ENCODE measurements around the gene ARHGAP40. TPM values are rescaled to one million over a fixed set of nuclear protein-coding genes. Genes with fewer than 3 reads are reported as not detected.

ARHGAP40 gene
- total and polyA plus RNA-seq, 2 of the 13 experiments (the other 11 are each of a cell fraction or from before 2014, with no cell fraction given): 0.75 to 2.1 TPM

- peak; percentile 84 for TF ChIP-seq TFE3 (CRISPR knock-in tag; IDR thresholded peaks at IDR 0.05)
- TF ChIP-seq ZNF18 (CRISPR knock-in tag; IDR thresholded peaks at IDR 0.05; ENCODE audit: insufficient replicate concordance): peak; percentile 68
- peak; percentile 100 for TF ChIP-seq NR2F6 (IDR thresholded peaks at IDR 0.05)
- peak; percentile 100 for TF ChIP-seq NR2F6 (CRISPR knock-in tag; IDR thresholded peaks at IDR 0.05)
- TF ChIP-seq ZNF121 (CRISPR knock-in tag; IDR thresholded peaks at IDR 0.05): peak; percentile 63
- no peak for TF ChIP-seq ZNF230 (CRISPR knock-in tag; IDR thresholded peaks at IDR 0.05)
- TF ChIP-seq CEBPG (CRISPR knock-in tag; IDR thresholded peaks at IDR 0.05): peak; percentile 89
- no peak for TF ChIP-seq KLF12 (CRISPR knock-in tag; IDR thresholded peaks at IDR 0.05; ENCODE audit: borderline replicate concordance)
- no peak for TF ChIP-seq GABPA (IDR thresholded peaks at IDR 0.05; ENCODE audit: low read depth, low read length)
- peak; percentile 61 for TF ChIP-seq GABPA (CRISPR knock-in tag; IDR thresholded peaks at IDR 0.05; ENCODE audit: low read depth)
- 0 out of 2 replicates have a peak, but pooled peaks have one; percentile 23 for TF ChIP-seq ZFX (CRISPR knock-in tag; IDR thresholded peaks at IDR 0.05; ENCODE audit: low read depth)
- peak; percentile 82; the same call in 1 of the 2 replicates for TF ChIP-seq ZNF12 (CRISPR knock-in tag; IDR thresholded peaks at IDR 0.05)
- TF ChIP-seq, protein P1, sequence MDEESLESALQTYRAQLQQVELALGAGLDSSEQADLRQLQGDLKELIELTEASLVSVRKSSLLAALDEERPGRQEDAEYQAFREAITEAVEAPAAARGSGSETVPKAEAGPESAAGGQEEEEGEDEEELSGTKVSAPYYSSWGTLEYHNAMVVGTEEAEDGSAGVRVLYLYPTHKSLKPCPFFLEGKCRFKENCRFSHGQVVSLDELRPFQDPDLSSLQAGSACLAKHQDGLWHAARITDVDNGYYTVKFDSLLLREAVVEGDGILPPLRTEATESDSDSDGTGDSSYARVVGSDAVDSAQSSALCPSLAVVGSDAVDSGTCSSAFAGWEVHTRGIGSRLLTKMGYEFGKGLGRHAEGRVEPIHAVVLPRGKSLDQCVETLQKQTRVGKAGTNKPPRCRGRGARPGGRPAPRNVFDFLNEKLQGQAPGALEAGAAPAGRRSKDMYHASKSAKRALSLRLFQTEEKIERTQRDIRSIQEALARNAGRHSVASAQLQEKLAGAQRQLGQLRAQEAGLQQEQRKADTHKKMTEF (CRISPR knock-in tag; IDR thresholded peaks at IDR 0.05): peak; percentile 97
- TF ChIP-seq ZNF234 (CRISPR knock-in tag; conservative IDR thresholded peaks at IDR 0.05): no peak
- peak; percentile 92 for TF ChIP-seq MEF2D (CRISPR knock-in tag; IDR thresholded peaks at IDR 0.05)
- TF ChIP-seq ZSCAN29 (CRISPR knock-in tag; conservative IDR thresholded peaks at IDR 0.05): peak; percentile 92
- peak; percentile 86; the same call in 1 of the 2 replicates for TF ChIP-seq KDM3A (CRISPR knock-in tag; IDR thresholded peaks at IDR 0.05; ENCODE audit: low read depth)
- TF ChIP-seq, protein P2, sequence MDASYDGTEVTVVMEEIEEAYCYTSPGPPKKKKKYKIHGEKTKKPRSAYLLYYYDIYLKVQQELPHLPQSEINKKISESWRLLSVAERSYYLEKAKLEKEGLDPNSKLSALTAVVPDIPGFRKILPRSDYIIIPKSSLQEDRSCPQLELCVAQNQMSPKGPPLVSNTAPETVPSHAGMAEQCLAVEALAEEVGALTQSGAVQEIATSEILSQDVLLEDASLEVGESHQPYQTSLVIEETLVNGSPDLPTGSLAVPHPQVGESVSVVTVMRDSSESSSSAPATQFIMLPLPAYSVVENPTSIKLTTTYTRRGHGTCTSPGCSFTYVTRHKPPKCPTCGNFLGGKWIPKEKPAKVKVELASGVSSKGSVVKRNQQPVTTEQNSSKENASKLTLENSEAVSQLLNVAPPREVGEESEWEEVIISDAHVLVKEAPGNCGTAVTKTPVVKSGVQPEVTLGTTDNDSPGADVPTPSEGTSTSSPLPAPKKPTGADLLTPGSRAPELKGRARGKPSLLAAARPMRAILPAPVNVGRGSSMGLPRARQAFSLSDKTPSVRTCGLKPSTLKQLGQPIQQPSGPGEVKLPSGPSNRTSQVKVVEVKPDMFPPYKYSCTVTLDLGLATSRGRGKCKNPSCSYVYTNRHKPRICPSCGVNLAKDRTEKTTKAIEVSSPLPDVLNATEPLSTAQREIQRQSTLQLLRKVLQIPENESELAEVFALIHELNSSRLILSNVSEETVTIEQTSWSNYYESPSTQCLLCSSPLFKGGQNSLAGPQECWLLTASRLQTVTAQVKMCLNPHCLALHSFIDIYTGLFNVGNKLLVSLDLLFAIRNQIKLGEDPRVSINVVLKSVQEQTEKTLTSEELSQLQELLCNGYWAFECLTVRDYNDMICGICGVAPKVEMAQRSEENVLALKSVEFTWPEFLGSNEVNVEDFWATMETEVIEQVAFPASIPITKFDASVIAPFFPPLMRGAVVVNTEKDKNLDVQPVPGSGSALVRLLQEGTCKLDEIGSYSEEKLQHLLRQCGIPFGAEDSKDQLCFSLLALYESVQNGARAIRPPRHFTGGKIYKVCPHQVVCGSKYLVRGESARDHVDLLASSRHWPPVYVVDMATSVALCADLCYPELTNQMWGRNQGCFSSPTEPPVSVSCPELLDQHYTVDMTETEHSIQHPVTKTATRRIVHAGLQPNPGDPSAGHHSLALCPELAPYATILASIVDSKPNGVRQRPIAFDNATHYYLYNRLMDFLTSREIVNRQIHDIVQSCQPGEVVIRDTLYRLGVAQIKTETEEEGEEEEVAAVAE (CRISPR knock-in tag; IDR thresholded peaks at IDR 0.05; ENCODE audit: borderline replicate concordance): peak; percentile 64; the same call in 1 of the 2 replicates
These were observed 3.3 kb downstream of the ARHGAP40 start (continued) for GRCh38 chr20:38604873-38605303.
